SK-N-SH treated with all-trans-retinoic acid at 6 μM for 48 hours (cell line): Measurements from ENCODE around the gene OXNAD1.

Source experiments
- CREB5 ChIP-seq: fragments of 250-450 bp; sonication (Bioruptor Pico); IDR thresholded peaks from 2 replicates; pipeline ENCODE4 v1.5.1; 2020; ENCODE audit warnings: low read depth, mild to moderate bottlenecking, moderate library complexity
- CSRNP3 ChIP-seq: fragments of 250-450 bp; sonication (Bioruptor Pico); IDR thresholded peaks from 2 replicates; pipeline ENCODE4 v1.5.1; 2021; ENCODE audit warnings: mild to moderate bottlenecking, moderate library complexity
- PATZ1 ChIP-seq: fragments of 250-450 bp; sonication (Bioruptor Pico); IDR thresholded peaks from 2 replicates; pipeline ENCODE4 v1.8.0; 2020; ENCODE audit warnings: mild to moderate bottlenecking, moderate library complexity, borderline replicate concordance
- POU6F1 ChIP-seq: fragments of 250-450 bp; sonication (Bioruptor Pico); IDR thresholded peaks from 2 replicates; pipeline ENCODE4 v1.8.0; 2021; ENCODE audit warnings: low read depth, mild to moderate bottlenecking, moderate library complexity, borderline replicate concordance
- RARB ChIP-seq: fragments of 250-450 bp; sonication (Bioruptor Pico); IDR thresholded peaks from 2 replicates; pipeline ENCODE4 v1.8.0; 2021; ENCODE audit warnings: mild to moderate bottlenecking, moderate library complexity
- ZFP3 ChIP-seq: fragments of 250-450 bp; sonication (Bioruptor Pico); IDR thresholded peaks from 2 replicates; pipeline ENCODE4 v1.5.0; 2020; ENCODE audit warnings: mild to moderate bottlenecking, moderate library complexity
- ZNF565 ChIP-seq: fragments of 450-650 bp; formaldehyde crosslinking; conservative IDR thresholded peaks from 2 replicates; pipeline ENCODE4 v1.5.0; 2020; ENCODE audit warnings: low read depth, mild to moderate bottlenecking, moderate library complexity

DNA sequence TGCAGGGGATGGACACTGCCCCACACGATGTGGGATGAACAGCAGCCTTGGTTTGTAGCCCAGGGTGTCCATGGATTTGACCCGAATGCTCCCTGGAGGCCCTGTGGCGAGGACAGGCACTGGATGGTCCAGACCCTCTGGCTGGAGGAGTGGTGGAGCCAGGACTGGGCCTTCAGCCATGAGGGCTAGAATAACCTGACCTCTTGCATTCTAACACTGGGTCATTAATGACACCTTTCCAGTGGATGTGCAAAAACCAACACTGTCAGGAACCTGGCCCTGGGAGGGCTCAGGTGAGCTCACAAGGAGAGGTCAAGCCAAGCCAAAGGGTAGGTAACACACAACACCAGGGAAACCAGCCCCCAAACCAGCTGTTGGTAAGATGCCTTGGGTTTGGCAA is 51.4 kb downstream of the OXNAD1 start:
- no peak for TF ChIP-seq POU6F1 (CRISPR knock-in tag)
- no peak for TF ChIP-seq PATZ1 (CRISPR knock-in tag)
- no peak for TF ChIP-seq CSRNP3
- TF ChIP-seq CREB5 (CRISPR knock-in tag) = no peak
- no peak for TF ChIP-seq ZNF565
- no peak for TF ChIP-seq RARB (CRISPR knock-in tag)
- no peak for TF ChIP-seq ZFP3 (CRISPR knock-in tag)
